T-helper 2 cell treated with Interferon-gamma antibody and Interleukin-4, amounts not matched to agents 100 ng/mL and 5 ng/mL, for 36 hours (primary cell): ENCODE data around the gene CACNA1C. TPM values are rescaled to one million over a fixed set of nuclear protein-coding genes. Genes with fewer than 3 reads are reported as not detected.

Experiments used
- intact Hi-C: fragments of 100-400 bp; cut with micrococcal nuclease; formaldehyde crosslinking; loops from one replicate; pipeline ENCODE4 v1.15.1; 2023
- total RNA-seq: library from RNA; stranded (reverse); gene quantifications from 2 replicates; pipeline ENCODE4 v1.2.3, GENCODE V29; 2022

CACNA1C gene
- total RNA-seq, 1 donor from 2014 or later, result 0.09 TPM

DNA sequence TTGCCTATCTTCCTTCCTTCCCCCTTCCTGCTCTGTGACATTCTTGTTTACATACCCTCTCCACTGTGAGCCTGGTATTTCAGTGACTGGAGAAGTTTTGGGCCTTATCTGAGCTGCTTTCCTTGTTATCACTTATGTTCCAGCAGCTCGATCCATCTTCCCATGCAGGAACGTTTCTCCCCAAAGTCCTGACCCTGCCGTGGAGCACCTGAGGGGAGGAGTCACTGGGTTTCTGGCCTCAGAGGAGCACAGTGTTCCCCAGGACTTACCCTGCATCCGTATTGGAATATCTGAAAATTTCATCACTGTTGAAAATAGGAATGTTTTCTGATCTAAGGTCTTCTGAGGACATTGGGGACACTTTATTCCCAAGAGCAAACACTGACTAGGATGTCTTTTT lies 141.8 kb downstream of the CACNA1C start:
- intact Hi-C loops, result no loop called here

GRCh38 chr12:2195085-2195484 lies 142.3 kb downstream of the CACNA1C start:
- intact Hi-C loops, result no loop called here

GRCh38 chr12:2198005-2198501 lies 145.3 kb downstream of the CACNA1C start:
- intact Hi-C loops, result no loop called here

- intact Hi-C loops, result no loop called here
Measured at GRCh38 chr12:2198542-2198941, 145.8 kb downstream of the CACNA1C start.

GRCh38 chr12:2205996-2206395 lies 153.2 kb downstream of the CACNA1C start:
- intact Hi-C loops, result no loop called here

- intact Hi-C loops, result no loop called here
Measured at GRCh38 chr12:2208837-2209635, 156.2 kb downstream of the CACNA1C start.

GRCh38 chr12:2211119-2211518 lies 158.3 kb downstream of the CACNA1C start:
- intact Hi-C loops, result no loop called here

DNA sequence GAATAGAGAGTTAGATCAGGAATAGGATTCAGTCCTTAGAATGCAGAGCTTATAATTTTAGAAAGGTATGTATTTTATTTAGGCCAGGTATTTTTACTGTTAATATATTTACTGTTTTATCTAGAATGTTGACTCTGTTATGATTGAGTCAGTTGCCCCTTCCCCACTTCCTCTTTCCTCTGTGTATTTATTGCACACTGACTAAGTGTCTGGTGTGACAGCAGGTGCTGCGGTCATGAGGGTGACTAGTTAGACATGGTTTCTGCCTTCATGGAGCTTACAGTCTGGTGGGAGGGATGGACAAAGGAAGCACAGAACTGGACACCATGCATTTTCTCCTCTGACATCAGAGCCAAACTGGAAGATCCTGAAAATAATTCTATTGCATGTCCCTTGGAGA lies 159.8 kb downstream of the CACNA1C start:
- intact Hi-C loops, result no loop called here

GRCh38 chr12:2212971-2213869 lies 160.4 kb downstream of the CACNA1C start:
- intact Hi-C loops, result no loop called here

DNA sequence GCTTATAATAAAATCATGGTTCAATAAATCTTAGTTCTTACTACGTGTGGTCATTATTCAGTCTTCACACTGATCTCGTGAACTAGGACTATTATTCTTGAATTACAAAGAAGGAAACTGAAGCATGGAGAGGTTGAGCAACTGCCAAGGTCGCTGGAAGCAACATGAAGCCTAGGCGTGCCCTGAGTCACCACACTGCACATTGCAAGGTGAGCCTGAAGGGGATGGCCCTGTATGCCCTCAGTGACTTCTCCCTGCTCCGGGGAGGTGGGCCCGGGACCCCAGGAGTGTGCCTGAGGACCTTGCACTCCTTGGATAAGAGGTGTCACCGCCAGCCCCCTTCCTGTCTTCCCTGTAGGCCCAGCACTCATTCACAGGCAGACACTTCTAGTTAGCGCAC lies 161.6 kb downstream of the CACNA1C start:
- intact Hi-C loops, result no loop called here

GRCh38 chr12:2215709-2216560 lies 163.1 kb downstream of the CACNA1C start:
- intact Hi-C loops, result no loop called here

DNA sequence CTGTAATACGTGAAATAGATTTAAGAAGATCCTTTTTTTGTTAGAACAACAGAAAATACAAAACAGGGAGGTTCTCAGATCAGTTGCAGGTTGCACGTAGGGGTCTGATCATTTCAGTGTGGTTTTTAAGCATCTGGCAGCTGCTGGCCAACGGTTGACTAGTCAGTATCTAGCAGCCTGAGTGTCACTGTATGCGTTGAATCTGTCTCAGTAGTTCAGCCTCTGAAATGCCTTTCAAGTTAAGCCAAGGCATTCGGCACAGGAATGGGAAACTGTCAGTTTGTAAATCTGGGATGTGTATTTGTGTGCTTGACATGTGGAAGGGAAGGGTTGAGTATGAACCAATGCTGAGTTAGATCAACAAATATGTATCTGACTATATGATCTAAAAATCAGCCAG lies 165.9 kb downstream of the CACNA1C start:
- intact Hi-C loops, result no loop called here

GRCh38 chr12:2221030-2221621 lies 168.3 kb downstream of the CACNA1C start:
- intact Hi-C loops, result no loop called here

DNA sequence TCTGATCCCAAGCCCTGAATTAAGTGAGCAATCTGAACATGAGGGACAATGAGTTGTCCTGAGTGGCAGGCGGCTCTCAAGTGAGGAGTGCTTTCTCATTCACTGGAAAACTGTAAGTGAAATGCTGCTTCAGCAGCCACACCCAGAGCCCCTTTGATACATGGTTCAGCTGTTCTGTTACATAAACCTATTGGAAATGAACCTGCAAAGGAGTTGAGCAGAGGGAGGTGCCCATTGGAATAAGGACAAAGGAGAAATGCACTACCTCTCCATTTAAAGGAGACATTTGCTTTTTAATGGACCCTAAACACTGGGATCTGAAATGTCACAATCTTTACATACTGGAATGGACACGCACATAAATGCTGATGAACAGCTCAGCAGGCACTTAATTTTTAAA lies 169.9 kb downstream of the CACNA1C start:
- intact Hi-C loops, result no loop called here

GRCh38 chr12:2224961-2225360 lies 172.2 kb downstream of the CACNA1C start:
- intact Hi-C loops, result no loop called here

- intact Hi-C loops, result no loop called here
Measured at GRCh38 chr12:2225696-2226095, 172.9 kb downstream of the CACNA1C start.

- intact Hi-C loops, result no loop called here
Measured at GRCh38 chr12:2226641-2227040, 173.9 kb downstream of the CACNA1C start.

GRCh38 chr12:2227360-2227759 lies 174.6 kb downstream of the CACNA1C start:
- intact Hi-C loops, result no loop called here

- intact Hi-C loops, result no loop called here
Measured at GRCh38 chr12:2228535-2228934, 175.7 kb downstream of the CACNA1C start.

DNA sequence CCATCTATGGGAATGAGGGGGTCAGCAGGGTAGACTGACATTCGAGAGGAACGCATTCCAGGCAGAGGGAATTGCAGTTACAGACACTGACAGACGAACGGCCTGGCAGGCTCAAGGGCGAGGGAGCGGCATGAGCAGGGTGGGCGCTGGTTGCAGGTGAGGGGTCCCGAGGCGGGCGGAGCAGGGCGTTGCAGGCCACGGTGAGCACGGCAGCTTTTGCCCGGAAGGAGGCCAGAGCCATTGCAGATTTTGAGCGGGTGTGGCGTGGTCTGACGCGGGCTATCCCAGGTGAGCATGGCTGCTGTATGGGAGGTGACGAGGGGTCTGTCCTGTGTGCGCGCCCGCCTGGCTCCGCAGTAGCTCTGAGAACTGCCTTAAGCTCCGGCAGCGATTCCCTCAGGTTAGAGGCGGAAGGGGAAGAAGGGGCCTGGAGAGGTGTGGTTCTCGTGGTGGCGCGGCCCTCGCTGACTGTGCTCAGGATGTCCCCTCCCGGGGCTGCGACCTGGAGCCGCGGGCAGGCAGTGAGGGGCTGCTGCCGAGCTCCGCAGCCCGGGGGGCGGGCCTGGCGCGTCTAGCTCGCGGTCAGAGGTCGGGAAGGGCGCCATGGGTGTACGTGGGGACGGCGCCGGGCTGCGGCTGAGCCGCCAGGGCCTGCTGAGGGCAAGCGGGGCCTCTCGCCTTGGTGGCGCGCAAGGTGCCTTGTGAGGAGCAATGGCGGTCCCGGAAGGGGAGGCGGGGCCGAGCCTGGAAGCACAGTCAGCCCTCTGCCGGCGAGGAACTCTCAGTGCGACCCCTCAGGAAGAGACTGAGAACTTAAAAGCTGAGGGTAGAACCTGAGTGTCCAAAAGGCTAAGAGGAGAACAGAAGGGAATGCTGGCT lies 177.1 kb downstream of the CACNA1C start:
- intact Hi-C loops, result no loop called here
